ENCODE measurements around the gene NAV2.

NAV2 gene

GRCh38 chr11:19712281-19713195, at the start of gene NAV2:
NAV2 (plus strand) TSS chr11:19712837; CDS start chr11:19713696, 859 bp downstream.
- peak; percentile 99 for DNase-seq (ENCODE audit: low read depth, low spot score)

GRCh38 chr11:19663206-19663605, 49.4 kb upstream of the NAV2 start:
- no peak for DNase-seq (ENCODE audit: low read depth, low spot score)

GRCh38 chr11:19664886-19665548, 47.6 kb upstream of the NAV2 start:
- DNase-seq (ENCODE audit: low read depth, low spot score): no peak

GRCh38 chr11:19666951-19667350, 45.7 kb upstream of the NAV2 start:
- no peak for DNase-seq (ENCODE audit: low read depth, low spot score)

GRCh38 chr11:19669511-19669910, 43.1 kb upstream of the NAV2 start:
- DNase-seq (ENCODE audit: low read depth, low spot score): no peak

GRCh38 chr11:19670030-19670791, 42.4 kb upstream of the NAV2 start:
- DNase-seq (ENCODE audit: low read depth, low spot score): no peak

GRCh38 chr11:19672586-19673206, 39.9 kb upstream of the NAV2 start:
- DNase-seq (ENCODE audit: low read depth, low spot score): no peak

GRCh38 chr11:19673924-19674729, 38.5 kb upstream of the NAV2 start:
- peak; percentile 79 for DNase-seq (ENCODE audit: low read depth, low spot score)

GRCh38 chr11:19674836-19675235, 37.8 kb upstream of the NAV2 start:
- DNase-seq (ENCODE audit: low read depth, low spot score): no peak

GRCh38 chr11:19675397-19675796, 37.2 kb upstream of the NAV2 start:
- DNase-seq (ENCODE audit: low read depth, low spot score): no peak

GRCh38 chr11:19676475-19677380, 35.9 kb upstream of the NAV2 start:
- peak; percentile 56 for DNase-seq (ENCODE audit: low read depth, low spot score)

GRCh38 chr11:19677381-19678080, 35.1 kb upstream of the NAV2 start:
- no peak for DNase-seq (ENCODE audit: low read depth, low spot score)

GRCh38 chr11:19679952-19680828, 32.4 kb upstream of the NAV2 start:
- DNase-seq (ENCODE audit: low read depth, low spot score): peak; percentile 99

- peak; percentile 50 for DNase-seq (ENCODE audit: low read depth, low spot score)
These were observed 31.7 kb upstream of the NAV2 start for GRCh38 chr11:19680829-19681368.

- DNase-seq (ENCODE audit: low read depth, low spot score): no peak
These were observed 29.4 kb upstream of the NAV2 start for GRCh38 chr11:19683141-19683805.

- no peak for DNase-seq (ENCODE audit: low read depth, low spot score)
These were observed 28.7 kb upstream of the NAV2 start for GRCh38 chr11:19683862-19684491.

GRCh38 chr11:19686234-19686633, 26.4 kb upstream of the NAV2 start:
- DNase-seq (ENCODE audit: low read depth, low spot score): no peak
